HS-27A (cell line): Measurements from ENCODE around the gene WHRN.
A peak's percentile ranks its signal among the peaks of the same experiment; 100 is the strongest.

ENCODE experiments used
- DNase-seq: peaks from one replicate; pipeline ENCODE4 v3.0.0-alpha.2; 2012; ENCODE audit warnings: low read depth, missing footprints

The WHRN gene

GRCh38 chr9:114378883-114379282 is 126.4 kb downstream of the WHRN start:
- DNase-seq, result no peak

- DNase-seq, result no peak
These were observed 127.3 kb downstream of the WHRN start for GRCh38 chr9:114378016-114378415.

GRCh38 chr9:114376586-114377445 is 128.5 kb downstream of the WHRN start:
- DNase-seq, result no peak

GRCh38 chr9:114375386-114376175 is 129.7 kb downstream of the WHRN start:
- DNase-seq, result no peak

- DNase-seq, result no peak
These were observed 130.3 kb downstream of the WHRN start for GRCh38 chr9:114374936-114375335.

- no peak for DNase-seq
These were observed 131.1 kb downstream of the WHRN start for GRCh38 chr9:114373960-114374730.

GRCh38 chr9:114372921-114373448 is 132.3 kb downstream of the WHRN start:
- no peak for DNase-seq

- no peak for DNase-seq
These were observed 133.0 kb downstream of the WHRN start for GRCh38 chr9:114371973-114372917.

- DNase-seq, result no peak
These were observed 133.8 kb downstream of the WHRN start for GRCh38 chr9:114371343-114371944.

GRCh38 chr9:114370968-114371320 is 134.3 kb downstream of the WHRN start:
- DNase-seq, result no peak

GRCh38 chr9:114370251-114370967 is 134.9 kb downstream of the WHRN start:
- no peak for DNase-seq

- DNase-seq, result no peak
These were observed 135.8 kb downstream of the WHRN start for GRCh38 chr9:114369216-114370130.

- no peak for DNase-seq
These were observed 137.3 kb downstream of the WHRN start for GRCh38 chr9:114367772-114368569.

GRCh38 chr9:114367366-114367765 is 137.9 kb downstream of the WHRN start:
- DNase-seq, result no peak

- peak; percentile 61 for DNase-seq
These were observed 138.7 kb downstream of the WHRN start for GRCh38 chr9:114366334-114367128.

GRCh38 chr9:114365194-114365593 is 140.1 kb downstream of the WHRN start:
- DNase-seq, result no peak
